Nephron (organoid): Measurements from ENCODE around the gene VCPKMT.

ENCODE experiments used
- H3K27ac Mint-ChIP-seq, 3 experiments: 2 replicates each; pipeline ENCODE4 v1.8.0; 2020; ENCODE audit warnings: mixed read lengths in 3 of 3, mild to moderate bottlenecking in 2 of 3, moderate library complexity in 1 of 3
- H3K27me3 Mint-ChIP-seq: 2 replicates; pipeline ENCODE4 v1.8.0; 2021; ENCODE audit warnings: low read depth, mild to moderate bottlenecking, moderate library complexity, mixed read lengths
- H3K36me3 Mint-ChIP-seq: 2 replicates; pipeline ENCODE4 v1.8.0; 2020; ENCODE audit warnings: low read depth, mixed read lengths
- H3K4me1 Mint-ChIP-seq: 2 replicates; pipeline ENCODE4 v1.8.0; 2020; ENCODE audit warnings: mixed read lengths
- H3K4me3 Mint-ChIP-seq, 3 experiments: 2 replicates each; pipeline ENCODE4 v1.8.0; 2020; ENCODE audit warnings: mild to moderate bottlenecking in 3 of 3, mixed read lengths in 3 of 3, moderate library complexity in 2 of 3
- H3K9me3 Mint-ChIP-seq: 2 replicates; pipeline ENCODE4 v1.8.0; 2020; ENCODE audit warnings: mixed read lengths
- CTCF ChIP-seq, 3 experiments: fragments of 200-600 bp; sonication (generic); IDR thresholded peaks; one replicate each; pipeline ENCODE4 v1.5.0; 2021; ENCODE audit warnings: antibody characterized with exemption in 3 of 3; ENCODE audit not compliant: unreplicated experiment in 3 of 3

The VCPKMT gene

GRCh38 chr14:50062438-50063085 lies 53.8 kb downstream of the VCPKMT start:
- peak overlapping the region; percentile 90 to 92 (median 91) for H3K27ac Mint-ChIP-seq
- no peak for TF ChIP-seq CTCF (IDR thresholded peaks at IDR 0.05; ENCODE audit: unreplicated experiment in 3 of 3)
- no peaks in the 10 kb centered on the region for H3K9me3 Mint-ChIP-seq

GRCh38 chr14:50061664-50062437 lies 54.5 kb downstream of the VCPKMT start:
- peak overlapping the region; percentile 92 to 97 (median 96) for H3K27ac Mint-ChIP-seq
- no peaks in the 10 kb centered on the region for H3K36me3 Mint-ChIP-seq
- peaks cover under 1% of the 10 kb centered on the region for H3K27me3 Mint-ChIP-seq
- no peak for TF ChIP-seq CTCF (IDR thresholded peaks at IDR 0.05; ENCODE audit: unreplicated experiment in 3 of 3)
- H3K4me3 Mint-ChIP-seq, result peak overlapping the region in 1 of 3 experiments; percentile 13
- no peaks in the 10 kb centered on the region for H3K9me3 Mint-ChIP-seq
- peaks cover 17% of the 10 kb centered on the region for H3K4me1 Mint-ChIP-seq

More at GRCh38 chr14:50062438-50063085, 53.8 kb downstream of the VCPKMT start:
- Mint-ChIP-seq H3K36me3 (no peaks in the 10 kb centered on the region), H3K27me3 (peaks cover 3% of the 10 kb centered on the region), H3K4me1 (peaks cover 17% of the 10 kb centered on the region), H3K4me3 (peak overlapping the region in 1 of 3 experiments; percentile 40)

- peaks cover 5% of the 10 kb centered on the region for H3K27me3 Mint-ChIP-seq
- peaks cover 17% of the 10 kb centered on the region for H3K4me1 Mint-ChIP-seq
- H3K36me3 Mint-ChIP-seq, result no peaks in the 10 kb centered on the region
- TF ChIP-seq CTCF (IDR thresholded peaks at IDR 0.05; ENCODE audit: unreplicated experiment in 3 of 3), result peak in 1 of 3 experiments; percentile 5
- peak overlapping the region in 1 of 3 experiments; percentile 13 for H3K4me3 Mint-ChIP-seq
- peak overlapping the region; percentile 92 to 97 (median 96) for H3K27ac Mint-ChIP-seq
- no peaks in the 10 kb centered on the region for H3K9me3 Mint-ChIP-seq
Measured at GRCh38 chr14:50060871-50061663, 55.3 kb downstream of the VCPKMT start.

- Mint-ChIP-seq H3K27me3 (peaks cover 5% of the 10 kb centered on the region), H3K9me3 (no peaks in the 10 kb centered on the region), H3K4me1 (peaks cover 17% of the 10 kb centered on the region), H3K36me3 (no peaks in the 10 kb centered on the region), H3K27ac (peak overlapping the region; percentile 92 to 97 (median 96)), H3K4me3 (no peak overlapping the region)
- no peak for TF ChIP-seq CTCF (IDR thresholded peaks at IDR 0.05; ENCODE audit: unreplicated experiment in 3 of 3)
Measured at GRCh38 chr14:50059763-50060616, 56.4 kb downstream of the VCPKMT start.
